GM19023 (cell line): ENCODE measurements around the gene FAT4.

Experiments used
- ATAC-seq: cut with Tn5 transposase; IDR thresholded peaks from one replicate; pipeline ENCODE4 v1.9.1; 2021; ENCODE audit warnings: mild to moderate bottlenecking, moderate library complexity; ENCODE audit not compliant: unreplicated experiment

FAT4 gene

DNA sequence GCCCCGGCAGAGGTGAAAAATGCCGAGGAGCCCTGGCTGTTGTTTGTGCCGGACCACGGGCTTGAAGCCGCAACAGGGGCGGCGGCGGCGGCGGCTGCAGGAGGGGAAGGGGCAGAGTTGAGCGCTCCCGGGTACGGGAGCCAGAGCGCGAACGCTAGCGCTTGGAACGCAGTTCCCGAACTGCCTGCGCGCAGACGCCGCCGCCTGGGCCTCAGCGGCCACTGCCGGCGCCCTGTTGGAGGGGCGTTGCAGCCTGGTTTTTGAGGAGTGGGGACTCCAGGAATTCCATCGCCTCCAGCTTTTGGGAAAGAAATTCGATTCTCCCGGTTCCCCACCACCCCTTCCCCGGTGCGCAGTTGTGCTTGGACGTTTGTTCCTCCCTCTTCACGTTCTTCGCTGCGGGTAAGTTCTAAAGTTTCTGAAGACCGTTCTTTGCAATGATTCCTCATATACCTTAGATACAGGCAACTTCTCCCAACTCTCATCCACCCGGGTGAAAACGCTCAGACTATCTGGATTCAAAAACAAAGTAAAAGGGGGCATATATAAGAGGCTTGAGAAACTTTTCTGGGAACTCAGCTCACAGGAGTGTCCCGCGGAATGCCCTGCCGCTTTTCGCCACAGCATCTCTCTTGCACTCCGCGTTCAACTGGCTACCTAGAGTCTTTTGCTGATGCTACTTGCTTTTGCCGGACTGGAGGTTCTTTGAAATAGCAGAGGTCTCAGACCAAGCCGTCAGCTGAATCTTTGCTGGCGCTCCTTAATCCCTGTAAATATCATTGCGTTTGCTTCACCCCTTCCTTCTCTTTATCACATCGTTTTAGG is 1.0 kb downstream of the FAT4 start:
- ATAC-seq: peak; percentile 17

DNA sequence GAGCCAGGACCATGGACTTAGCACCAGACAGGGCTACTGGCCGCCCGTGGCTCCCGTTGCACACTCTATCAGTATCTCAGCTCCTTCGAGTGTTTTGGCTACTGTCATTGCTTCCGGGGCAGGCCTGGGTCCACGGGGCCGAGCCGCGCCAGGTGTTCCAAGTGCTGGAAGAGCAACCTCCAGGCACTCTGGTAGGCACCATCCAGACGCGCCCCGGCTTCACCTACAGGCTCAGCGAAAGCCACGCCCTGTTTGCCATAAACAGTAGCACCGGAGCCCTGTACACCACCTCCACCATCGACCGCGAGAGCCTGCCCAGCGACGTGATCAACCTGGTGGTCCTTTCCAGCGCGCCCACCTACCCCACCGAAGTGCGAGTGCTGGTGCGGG is 1.6 kb downstream of the FAT4 start:
- no peak for ATAC-seq

DNA sequence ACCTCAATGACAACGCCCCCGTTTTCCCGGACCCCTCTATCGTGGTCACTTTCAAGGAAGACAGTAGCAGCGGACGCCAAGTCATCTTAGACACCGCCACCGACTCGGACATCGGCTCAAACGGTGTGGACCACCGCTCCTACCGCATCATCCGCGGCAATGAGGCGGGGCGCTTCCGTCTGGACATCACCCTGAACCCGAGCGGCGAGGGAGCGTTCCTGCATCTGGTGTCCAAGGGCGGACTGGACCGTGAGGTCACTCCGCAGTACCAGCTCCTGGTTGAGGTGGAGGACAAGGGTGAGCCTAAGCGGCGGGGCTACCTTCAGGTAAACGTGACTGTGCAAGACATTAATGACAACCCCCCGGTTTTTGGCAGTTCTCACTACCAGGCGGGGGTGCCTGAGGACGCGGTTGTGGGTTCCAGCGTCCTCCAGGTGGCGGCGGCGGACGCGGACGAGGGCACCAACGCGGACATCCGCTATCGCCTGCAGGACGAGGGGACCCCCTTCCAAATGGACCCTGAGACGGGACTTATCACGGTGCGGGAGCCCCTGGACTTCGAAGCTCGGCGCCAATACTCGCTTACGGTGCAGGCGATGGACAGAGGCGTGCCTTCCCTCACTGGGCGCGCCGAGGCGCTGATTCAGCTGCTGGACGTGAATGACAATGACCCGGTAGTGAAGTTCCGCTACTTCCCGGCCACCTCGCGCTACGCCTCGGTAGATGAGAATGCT is 2.2 kb downstream of the FAT4 start:
- ATAC-seq: no peak

DNA sequence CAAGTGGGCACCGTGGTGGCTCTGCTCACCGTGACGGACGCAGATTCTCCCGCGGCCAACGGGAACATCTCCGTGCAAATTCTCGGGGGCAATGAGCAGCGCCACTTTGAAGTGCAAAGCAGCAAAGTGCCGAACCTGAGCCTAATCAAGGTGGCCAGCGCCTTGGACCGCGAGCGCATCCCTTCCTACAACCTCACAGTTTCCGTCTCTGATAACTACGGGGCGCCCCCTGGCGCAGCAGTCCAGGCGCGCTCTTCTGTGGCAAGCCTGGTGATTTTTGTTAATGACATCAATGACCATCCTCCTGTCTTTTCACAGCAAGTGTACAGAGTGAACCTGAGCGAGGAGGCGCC is 2.7 kb downstream of the FAT4 start:
- ATAC-seq: no peak

DNA sequence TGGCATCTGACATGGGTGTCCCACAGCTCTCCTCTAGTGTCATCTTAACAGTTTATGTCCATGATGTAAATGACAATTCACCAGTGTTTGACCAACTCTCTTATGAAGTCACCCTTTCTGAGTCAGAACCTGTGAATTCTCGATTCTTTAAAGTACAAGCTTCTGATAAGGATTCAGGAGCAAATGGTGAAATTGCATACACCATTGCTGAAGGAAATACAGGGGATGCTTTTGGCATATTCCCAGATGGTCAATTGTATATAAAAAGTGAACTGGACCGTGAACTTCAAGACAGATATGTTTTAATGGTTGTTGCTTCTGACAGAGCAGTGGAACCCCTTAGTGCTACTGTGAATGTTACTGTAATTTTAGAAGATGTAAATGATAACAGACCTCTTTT is 4.6 kb downstream of the FAT4 start:
- ATAC-seq: no peak

DNA sequence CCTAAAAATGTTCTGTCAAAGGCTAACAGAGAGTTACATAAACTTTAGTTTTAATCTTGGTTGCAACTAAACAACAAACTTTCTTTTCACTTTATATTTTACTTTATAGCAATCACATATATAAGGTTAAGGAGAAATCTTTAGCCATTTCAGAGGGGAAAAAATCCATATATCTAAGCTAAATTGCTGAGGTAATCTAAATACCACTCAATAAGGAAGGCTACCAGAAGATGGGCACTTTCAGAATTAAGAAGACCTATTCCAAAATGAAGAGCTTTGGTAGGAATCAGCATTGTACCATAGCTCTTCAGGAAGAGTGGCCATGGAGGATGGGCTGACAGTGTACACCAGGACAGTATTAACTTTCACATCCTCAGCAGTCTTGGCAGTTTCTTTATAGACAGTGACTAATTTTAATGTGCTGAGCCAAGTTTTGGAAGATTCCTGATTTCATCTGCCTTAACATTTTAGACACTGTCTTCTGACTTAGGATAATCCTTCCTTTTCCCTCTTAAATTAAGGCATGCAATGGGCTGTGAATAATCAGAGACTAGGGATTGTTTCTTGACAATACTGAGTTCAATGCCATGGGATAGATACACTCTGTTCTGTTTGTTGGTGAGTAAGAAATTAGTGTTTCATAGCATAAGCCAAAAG is 7.1 kb downstream of the FAT4 start:
- no peak for ATAC-seq

DNA sequence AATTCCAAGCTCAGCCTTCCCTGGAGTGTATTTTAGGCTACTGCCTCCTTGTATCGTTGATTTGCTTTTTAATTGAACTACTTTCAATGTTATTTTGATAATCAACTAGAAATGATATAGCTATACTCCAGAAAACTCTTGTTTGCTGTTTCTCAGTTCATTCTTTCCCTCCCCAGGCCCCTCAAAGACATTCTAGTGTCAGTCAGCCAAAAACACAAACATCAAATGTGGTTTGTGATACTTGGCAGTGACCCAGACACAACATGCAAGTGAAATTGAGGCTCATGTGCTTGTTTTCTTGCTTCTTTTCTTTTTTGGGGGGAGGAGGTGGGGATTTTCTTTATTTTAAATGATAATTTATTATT is 7.6 kb downstream of the FAT4 start:
- ATAC-seq: no peak

DNA sequence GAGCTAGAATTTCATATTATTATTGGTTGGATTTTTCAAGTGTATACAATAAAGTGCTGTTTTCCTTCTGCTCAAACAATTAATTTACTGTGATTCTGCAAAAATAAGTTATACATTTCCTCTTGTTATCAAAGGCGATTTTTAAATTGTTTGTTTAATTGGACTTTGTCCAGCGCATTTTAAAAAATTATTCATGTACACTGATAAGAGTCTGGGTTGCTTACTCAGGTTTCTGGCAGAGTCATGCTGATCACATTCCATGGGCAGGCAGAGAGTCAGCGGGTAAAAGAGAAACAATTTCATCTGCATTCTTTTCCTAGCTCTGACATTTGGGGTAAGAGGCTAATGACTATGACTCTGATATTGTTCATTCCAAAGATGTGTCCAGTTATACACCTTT is 8.9 kb downstream of the FAT4 start:
- ATAC-seq: no peak

DNA sequence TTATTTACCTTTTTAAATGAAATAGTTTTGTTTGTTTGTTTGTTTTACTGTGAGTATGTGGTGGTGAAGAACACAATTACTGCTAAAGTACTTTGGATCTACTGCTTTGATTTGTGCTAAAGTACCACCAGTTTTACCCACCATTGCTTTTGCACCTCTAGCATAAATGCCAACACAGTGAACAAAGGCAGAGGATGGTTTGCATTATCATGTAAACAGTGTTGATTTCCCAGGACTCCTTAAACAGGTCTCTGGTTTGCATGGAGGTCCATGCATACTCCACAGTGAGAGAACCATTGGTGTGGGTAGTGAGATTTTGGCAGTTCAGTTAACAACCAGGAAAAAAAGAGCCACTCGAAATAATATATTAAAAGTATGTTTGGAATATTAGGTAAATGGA is 11.0 kb downstream of the FAT4 start:
- no peak for ATAC-seq

DNA sequence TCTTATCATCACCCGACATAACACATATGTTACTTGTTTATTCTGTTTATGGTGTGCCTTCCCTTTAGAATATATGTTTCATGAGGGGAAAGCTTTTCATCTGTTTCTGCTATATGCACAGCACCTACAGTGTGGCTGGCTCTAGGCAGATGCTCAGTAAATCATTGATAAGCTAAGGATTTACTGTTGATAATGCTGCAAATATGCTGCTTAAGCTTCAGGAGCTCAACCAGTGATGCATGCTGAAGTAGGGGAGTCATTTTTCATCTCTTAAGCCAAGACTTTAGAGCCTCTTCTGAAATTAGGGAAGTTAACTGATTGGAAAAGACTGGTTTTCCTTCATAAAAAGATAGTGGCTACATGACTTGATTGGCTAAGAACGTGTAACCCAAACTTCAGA is 16.4 kb downstream of the FAT4 start:
- ATAC-seq: no peak

DNA sequence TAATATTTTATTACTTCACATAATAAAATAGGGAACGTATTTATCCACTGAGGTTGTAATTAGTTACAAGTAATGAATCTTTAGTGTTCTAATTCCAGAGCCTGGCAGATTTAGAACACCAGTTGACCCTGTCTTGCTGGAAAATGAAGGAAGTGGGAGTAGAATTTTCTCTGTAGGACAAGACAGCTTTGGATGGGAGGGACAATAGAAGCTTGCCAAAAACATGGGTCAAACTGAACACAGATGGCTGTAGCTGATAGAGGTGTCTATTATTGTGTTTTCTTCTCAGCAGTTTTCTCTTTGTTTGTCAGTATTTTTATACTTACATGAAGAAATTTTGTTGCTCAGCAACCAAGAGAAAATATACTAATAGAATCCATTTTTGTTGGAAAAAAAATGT is 20.2 kb downstream of the FAT4 start:
- no peak for ATAC-seq

DNA sequence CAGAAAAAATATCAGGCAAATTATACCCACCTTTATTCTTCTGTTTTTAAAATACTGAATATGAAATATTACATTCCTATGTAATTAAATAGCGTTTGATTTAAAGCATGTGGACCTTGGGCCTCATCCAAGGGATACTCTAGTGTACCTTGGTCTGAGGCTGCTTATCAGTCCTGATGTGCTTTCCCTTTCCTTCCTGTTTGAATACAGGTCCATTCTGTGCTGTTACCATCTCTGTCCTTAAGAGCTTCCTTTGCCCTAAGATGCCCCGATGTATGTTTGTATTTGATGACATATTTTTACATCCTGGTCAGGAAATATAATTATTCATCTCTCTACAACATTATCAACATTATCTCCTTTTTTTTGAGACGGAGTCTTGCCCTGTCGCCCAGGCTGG is 24.1 kb downstream of the FAT4 start:
- ATAC-seq: no peak

DNA sequence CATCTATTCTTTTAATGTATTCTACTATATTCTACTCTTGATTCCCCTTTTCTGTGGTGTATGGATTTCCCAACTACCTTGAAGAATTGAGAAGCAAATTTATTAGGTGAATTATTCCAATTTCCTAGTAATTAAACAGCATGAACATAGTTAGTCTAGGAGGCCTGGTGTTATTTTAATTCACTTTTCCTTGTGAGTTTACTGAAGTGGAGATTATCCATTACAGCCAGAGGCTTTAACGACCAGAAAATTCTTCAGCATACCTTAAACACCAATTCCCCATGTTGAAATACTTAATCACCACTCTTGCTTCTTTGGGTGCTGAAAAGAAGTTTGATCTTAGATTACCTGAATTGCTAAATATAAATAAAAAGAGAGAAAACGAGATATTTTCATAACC is 29.4 kb downstream of the FAT4 start:
- no peak for ATAC-seq

DNA sequence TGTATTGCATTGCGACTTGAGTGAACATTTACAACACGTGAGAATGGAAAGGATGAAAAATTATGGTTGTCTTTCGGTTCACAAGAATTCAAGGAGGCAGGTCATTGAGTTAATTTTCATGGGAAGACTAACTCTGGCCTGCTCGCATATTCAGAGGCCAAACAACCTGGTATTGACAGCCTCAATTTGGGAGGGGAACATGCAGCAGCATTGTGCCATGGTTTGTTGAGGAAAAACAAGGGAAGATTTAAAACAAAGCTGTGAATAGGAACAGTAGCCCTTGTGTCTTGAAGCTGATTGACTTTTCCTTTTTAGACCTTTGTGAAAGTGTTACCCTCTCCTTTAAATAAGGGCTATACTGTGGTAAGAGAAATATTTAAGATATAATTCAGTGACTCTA is 31.9 kb downstream of the FAT4 start:
- no peak for ATAC-seq

DNA sequence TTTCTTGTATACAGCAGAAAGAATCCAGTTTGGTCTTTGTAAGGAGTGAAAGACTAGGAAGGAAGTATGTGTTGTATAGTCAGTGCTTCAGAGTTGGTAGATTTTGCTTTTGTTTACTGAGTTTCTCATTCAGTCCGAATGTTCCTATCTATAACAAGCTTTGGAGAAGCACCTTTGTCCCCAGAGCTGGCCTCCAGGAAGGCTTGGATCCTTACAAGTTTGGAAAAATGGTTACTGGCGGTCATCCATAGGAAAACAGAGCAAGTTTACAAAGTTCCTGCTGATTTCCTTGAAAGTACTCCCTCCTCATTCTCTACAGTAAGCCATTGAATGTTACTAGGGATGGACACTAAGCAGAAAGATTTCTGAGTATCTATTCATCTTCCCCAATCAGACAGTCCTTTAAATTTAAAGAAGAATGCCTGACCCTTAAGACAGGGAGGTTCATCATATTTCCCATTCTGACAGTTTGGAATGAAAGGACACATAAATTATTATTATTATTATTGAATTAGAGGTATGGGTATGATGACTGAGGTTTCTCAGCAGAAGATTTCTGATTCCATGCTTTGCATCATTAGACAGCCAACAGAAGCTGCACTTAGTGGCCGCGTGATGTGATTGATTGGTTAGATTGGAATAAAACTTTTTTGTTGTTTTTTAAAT is 35.8 kb downstream of the FAT4 start:
- ATAC-seq: no peak

DNA sequence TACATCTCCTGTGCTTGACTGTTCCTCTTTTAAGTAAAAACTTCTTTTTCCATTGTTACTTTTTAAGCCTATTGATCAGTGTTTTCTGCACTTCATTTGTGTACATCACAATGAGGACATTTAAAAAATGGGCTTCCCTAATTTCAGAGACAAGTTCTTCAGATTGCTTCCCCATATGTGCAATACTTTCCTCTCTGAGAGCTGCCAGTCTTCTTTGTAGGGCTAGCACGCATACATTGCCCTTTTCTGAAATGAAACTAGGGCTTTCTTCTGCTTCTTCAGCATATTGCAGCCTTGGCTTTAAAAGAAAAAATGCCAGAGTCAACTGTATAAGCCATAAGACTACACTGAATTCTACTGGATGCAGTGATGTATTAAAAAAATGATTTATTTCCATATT is 37.8 kb downstream of the FAT4 start:
- ATAC-seq: no peak

DNA sequence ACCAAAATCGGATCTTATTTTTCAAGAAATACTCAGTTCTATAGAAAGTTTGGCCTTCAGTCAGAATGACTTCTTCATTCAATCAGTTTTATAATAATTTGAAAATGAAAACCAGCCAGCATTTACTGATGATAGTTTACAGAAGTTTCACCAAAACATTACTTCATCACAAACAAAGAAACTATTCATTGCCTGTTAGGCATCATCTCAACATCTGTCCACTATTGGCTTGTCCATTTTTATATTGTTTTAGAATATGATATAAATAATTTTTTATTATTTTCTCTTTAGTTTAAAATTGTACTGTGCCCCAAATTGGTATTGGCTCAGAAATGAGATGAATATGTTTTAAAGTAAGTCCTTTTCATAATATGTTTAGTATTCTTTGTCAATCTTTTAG is 38.4 kb downstream of the FAT4 start:
- no peak for ATAC-seq

DNA sequence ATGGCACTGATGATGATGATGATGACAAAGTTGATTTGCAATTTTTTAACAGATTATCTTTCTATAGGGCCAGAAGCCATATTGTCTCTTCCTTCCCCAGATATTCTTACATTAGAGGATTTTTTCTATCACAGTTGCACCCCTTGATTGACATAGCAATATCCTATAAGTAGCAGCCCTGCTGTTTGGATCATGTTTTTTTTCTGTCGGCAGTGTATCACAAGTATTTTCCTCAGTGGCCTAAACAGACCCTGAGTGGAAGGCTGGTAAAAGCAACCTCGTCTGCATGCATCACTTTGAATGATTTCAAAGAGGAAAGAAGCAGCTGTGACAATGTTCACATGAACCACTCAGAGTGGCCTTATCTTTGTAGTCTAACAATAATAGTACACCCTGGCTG is 41.0 kb downstream of the FAT4 start:
- ATAC-seq: no peak

DNA sequence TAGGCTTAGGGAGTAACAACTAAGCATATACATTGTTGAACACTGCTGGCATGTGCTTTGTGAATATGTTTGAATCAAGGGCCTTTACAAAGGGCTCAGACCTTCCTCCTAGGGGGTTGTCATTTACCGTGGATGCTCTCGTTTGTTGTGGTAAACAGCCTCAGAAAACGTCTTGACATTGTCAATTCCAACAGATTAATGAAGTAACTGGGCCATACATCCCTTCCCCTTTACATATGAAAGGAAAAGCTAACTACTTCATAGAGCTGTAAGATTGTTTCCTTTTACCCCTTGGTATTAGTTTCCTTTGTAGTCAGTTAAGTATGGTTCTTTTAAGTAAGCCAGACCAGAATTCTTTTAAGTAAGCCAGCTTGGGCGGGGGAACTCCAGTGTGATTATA is 42.9 kb downstream of the FAT4 start:
- no peak for ATAC-seq

DNA sequence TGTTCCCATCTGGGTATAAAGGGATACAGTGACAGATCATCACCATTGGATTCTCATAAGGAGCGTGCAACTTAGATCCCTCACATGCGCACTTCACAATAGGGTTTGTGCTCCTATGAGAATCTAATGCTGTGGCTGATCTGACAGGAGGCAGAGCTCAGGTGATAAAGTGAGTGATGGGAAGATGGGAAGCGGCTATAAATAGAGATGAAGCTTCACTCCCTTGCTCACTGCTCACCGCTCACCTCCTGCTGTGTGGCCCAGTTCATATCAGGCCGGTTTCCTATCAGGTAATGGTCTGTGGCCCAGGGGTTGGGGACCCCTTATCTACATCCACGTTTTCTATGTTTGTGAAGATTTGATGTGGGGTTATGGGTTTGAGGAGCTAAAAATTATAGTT is 43.7 kb downstream of the FAT4 start:
- no peak for ATAC-seq

DNA sequence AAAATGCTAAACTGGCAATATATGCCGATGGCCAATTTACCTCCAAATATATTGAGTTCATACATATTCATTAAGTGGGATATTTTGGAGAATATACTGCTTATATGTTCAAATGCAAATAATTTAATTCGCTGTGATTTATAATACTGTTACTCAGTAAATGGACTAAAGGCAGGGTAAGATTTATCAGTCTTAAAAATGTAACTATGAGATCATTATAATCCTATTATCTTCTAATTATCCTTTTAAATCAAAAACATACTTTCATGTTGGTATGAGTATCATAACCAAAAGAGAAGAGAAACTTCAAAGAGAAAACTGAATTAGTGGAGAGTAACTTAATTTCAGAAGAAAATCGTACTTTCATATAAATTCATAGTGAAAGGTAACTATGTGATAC is 44.6 kb downstream of the FAT4 start:
- ATAC-seq: no peak
